ENCODE results near the gene THUMPD1.
"Not testable (repeated sequence)": the region's sequence is repeated elsewhere in the genome, so short reads cannot be mapped to it uniquely, and the experiment has no call there.

Gene THUMPD1

GRCh38 chr16:20695024-20695423 is 46.6 kb downstream of the THUMPD1 start:
- DNase-seq (ENCODE audit: low read depth, low spot score), result no peak

GRCh38 chr16:20694096-20694495 is 47.5 kb downstream of the THUMPD1 start:
- DNase-seq (ENCODE audit: low read depth, low spot score), result not testable (repeated sequence)

- no peak for DNase-seq (ENCODE audit: low read depth, low spot score)
These were observed 52.0 kb downstream of the THUMPD1 start for GRCh38 chr16:20689668-20690067.

GRCh38 chr16:20683812-20684211 is 57.8 kb downstream of the THUMPD1 start:
- DNase-seq (ENCODE audit: low read depth, low spot score), result no peak
